ENCODE data around the gene PPP1R13B.

DNA sequence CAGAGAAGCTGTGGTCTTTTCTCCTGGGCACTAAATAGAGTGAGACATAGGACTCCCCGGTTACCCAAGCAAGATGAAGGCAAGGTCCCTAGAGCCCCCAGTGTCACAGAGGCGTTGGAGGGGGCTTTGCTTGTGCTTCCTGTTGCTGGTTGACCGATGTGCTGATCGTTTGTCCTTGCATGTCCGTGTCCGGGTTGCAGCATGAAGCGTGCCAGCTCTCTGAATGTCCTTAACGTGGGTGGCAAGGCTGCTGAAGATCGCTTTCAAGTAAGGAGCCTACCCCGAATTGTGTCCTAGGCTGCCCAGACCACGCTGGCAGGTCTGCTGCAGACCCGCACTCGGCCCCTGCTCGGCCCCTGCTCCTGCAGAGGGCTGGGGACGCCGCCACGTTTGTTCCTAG, 155.2 kb downstream of the PPP1R13B start:
- TF ChIP-seq ZNF274 (IDR thresholded peaks at IDR 0.05; ENCODE audit: low read depth, low read length) (no peak), YY1 (IDR thresholded peaks at IDR 0.05; ENCODE audit: insufficient read depth, insufficient read length) (no peak)
